Skin epidermis (tissue), 12 donors: ENCODE results near the gene RUNX2.

Experiments
- H3K27ac ChIP-seq, 21 experiments: fragments of 200-600 bp; sonication (generic) in 11 of 21; one replicate each; pipeline ENCODE4 v1.5.0; 2020; ENCODE audit warnings: mild to moderate bottlenecking in 3 of 21, inconsistent platforms in 2 of 21, moderate library complexity in 2 of 21
- H3K4me3 ChIP-seq, 7 experiments: fragments of 200-600 bp; sonication (generic) in 2 of 7; one replicate each; pipeline ENCODE4 v1.5.0; 2020; ENCODE audit warnings: inconsistent platforms in 2 of 7, mild to moderate bottlenecking in 2 of 7, moderate library complexity in 1 of 7

Gene RUNX2

DNA sequence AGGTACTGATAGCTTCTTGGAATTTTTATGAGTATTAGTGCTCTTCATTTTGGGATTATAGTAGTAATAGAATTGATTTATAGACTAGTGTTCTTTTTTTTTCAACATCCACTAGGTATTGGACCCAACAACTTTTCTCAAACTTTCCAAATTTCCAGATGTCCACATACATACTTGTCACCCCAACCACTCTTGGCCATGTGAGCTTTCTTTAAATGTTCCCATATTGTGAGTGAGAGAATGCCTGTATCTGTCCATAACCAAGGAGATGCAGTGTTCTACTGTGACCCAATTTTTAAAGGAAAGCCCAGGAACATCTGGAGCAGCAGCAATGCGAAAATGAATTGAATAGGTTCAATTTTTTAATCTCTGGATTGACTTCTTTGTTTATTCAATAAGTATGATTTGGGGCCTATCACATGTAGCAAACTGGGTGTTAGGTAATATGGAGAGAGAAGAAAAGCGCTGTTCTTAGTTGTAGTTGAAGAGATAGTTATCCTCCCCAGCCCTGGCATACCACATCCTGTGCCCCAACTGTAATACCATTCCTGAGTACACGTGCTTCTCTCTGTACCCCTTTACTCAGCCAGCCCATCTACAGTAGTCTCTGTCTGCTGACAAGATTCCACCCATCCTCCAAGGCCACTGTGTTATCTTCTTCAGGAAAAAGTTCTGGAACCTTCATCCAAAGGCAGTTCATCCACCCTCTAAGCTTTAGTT lies 166.4 kb downstream of the RUNX2 start:
- no peak overlapping the region for H3K4me3 ChIP-seq
- H3K27ac ChIP-seq = peak overlapping the region in 3 of 21 experiments; percentile 8 to 43 (median 38)

DNA sequence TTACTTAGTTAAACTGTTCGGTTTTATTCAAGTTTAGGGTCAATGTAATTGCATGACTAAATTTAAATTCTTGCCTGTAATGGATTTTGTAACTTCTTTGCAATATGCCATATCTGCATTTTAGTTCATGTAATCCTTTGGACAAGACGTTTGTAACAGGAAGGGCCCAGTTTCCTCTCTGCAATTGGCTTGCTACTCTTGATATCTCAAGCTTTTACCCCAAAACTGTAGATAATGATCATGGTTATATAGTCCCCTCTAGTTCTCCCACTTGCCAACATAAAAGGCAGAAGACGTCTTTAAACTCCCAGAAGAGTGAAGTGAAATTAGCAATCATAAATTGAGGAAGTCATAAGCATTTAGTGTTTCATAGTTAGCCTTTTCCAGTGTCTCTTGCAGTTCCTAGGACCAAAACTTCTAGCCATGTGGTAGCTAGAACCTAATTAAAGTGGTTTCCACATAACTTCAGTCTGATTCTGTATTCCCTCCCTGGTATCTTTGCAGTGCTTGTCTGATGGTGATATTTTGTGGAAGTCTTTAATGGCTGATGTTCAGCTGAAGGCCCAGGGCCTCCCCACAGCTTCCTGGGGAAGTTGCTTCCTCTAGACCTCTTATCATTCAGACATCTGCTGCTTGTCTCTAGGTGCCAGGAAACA lies 167.4 kb downstream of the RUNX2 start:
- H3K27ac ChIP-seq = peak overlapping the region in 4 of 21 experiments; percentile 6 to 38 (median 8)
- H3K4me3 ChIP-seq = no peak overlapping the region

DNA sequence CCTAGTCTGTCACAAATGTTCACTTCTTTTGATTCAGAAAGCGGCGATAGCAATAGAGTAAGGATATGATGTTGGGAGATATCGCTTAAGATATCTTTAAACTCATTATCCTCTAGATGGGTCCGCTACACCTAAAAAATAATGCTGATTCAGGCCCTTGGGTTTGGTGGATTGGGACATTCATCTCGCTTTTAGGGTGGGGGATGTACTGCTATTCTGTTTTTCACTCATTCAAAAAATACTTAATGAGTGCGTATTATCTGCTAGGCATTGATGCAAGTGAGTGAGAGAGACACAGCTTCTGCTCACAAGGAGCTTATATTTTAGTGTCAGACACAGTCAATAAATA lies 167.9 kb downstream of the RUNX2 start:
- H3K4me3 ChIP-seq = no peak overlapping the region
- peak overlapping the region in 3 of 21 experiments; percentile 7 to 38 (median 8) for H3K27ac ChIP-seq

DNA sequence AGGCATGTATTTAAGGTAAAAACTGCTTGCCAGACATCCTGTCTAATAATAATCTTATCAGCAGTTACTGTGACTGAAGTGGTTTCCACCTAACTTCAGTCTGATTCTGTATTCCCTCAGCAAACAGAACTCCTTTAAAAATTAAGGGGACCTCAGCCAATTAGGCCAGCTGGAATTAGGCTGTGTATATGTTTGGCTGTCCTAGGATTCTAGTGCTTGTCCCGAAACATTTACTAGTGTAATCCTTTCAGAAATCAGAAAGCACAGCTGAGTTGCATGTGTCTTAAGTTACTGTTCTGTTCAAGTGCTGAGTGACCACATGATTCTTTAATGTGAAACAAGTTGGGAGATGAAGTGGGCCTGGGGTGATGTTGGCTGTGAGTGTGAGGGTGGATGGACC lies 170.5 kb downstream of the RUNX2 start:
- Histone ChIP-seq H3K27ac (no peak overlapping the region), H3K4me3 (no peak overlapping the region)

DNA sequence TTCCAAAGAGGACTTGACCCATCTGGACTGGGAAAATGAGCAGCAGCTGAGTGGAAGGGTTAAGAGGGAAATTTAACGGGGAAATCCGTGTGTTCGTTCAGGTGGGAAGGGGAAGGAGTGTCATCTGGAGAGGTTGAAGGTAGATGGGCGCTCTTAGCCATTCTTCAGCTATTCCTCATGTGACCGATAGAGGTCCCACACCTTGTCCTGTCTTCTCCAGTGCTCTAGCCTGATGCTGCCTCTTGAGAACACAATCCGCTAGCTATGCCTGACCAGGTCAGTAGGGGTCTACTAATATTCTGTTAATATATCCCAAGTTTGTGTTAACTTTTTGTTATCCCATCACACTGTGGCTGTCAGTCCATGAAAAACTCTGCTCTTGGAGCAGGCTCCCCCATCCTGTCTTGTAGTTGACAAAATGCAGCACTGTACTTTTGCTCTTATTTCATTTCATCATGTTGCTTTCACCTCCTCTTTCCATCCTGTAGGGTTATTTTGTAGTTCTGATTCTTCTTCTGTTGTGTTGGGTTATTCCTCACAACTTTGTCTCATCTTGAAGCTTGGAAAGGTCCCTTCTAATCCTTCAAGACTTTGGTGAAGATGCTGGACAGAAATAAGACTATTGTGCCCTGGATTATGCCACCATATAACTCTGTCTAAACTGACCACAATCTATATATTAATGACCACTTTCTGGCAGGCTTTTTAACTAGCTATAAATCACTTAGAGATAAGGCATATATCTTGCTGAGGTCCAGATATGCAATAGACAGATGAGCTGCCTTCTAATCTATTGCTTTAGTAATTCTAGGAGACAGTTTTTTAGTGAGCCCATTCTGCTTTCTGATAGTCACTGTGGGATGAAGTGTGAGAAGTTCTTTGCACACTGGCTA lies 173.0 kb downstream of the RUNX2 start:
- no peak overlapping the region for H3K4me3 ChIP-seq
- no peak overlapping the region for H3K27ac ChIP-seq

DNA sequence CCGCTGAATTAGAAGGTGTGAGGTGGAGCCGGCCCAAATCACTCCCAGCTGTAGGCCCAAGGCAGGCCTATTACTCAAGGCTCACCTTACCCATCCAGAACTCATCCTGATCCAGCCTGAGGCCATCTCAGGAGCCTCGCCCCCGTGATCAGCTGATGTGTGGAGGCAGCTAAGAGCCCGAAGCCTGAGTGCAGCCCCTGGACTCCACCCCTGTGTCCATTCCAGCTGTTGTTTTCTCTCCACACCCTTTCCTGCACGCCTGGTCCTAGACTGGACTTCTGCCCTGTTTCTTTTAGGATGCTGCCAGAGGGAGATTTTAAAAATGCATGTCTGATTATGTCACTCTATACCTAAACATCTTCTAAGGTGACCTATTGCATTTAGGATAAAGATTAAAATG lies 174.3 kb downstream of the RUNX2 start:
- Histone ChIP-seq H3K4me3 (no peak overlapping the region), H3K27ac (no peak overlapping the region)

DNA sequence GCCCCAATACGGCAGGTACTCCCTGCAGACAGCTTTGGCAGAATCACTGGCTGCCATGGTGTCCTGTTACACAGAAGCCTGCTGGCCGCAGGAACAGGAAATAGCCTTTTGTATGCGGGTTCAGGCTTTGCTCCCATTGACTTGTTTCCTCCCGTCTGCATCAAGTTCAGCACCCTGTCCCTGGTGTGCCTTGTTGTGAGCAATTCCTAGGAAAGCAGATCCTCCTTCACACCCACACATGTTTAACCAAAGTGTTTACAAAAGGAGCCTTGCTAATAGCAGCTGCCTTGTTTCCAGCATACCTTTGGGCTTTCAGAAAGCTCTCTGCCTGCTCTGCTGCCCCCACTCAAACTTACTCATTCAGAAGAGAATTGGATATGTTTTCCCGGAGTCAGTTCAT lies 176.8 kb downstream of the RUNX2 start:
- H3K4me3 ChIP-seq = no peak overlapping the region
- peak overlapping the region in 2 of 21 experiments; percentile 7 to 29 for H3K27ac ChIP-seq

DNA sequence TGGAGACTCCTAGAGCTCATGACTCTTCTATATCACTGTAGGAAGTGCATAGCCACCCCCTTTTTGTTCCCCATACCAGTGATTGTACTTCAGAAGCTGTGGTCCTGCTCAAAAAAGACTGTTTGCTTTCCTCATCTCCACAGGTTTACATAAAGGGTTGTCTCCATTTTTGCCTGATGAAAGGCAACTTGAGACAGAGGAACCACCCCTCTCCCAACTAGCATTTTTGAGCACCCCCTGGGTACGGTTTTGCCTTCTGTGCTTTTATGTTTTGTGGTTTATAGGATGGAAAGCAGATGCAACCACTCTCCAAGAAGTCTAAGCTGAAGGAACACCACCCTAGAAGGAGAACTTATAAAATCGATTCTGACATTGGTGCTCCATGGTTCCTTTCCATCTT lies 177.3 kb downstream of the RUNX2 start:
- H3K27ac ChIP-seq = no peak overlapping the region
- no peak overlapping the region for H3K4me3 ChIP-seq

DNA sequence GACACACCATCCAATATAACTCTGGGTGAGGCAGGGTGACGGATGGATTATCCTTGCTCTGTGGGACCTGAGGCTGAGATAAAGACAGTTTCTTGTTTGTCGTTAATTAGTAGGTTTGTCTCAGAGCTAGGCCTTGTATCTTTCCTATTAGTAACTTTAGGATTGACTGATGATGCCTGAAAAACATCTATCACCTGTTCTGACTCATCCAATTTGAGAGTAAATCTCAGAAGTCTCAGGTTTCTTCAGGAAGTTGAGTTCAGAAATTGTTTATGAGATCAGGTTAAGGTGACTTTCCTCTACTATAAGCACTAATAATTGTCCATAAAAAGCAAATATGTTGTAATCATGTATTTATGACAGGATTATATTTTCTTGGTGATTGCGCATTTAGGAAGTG lies 179.1 kb downstream of the RUNX2 start:
- Histone ChIP-seq H3K4me3 (no peak overlapping the region), H3K27ac (no peak overlapping the region)

DNA sequence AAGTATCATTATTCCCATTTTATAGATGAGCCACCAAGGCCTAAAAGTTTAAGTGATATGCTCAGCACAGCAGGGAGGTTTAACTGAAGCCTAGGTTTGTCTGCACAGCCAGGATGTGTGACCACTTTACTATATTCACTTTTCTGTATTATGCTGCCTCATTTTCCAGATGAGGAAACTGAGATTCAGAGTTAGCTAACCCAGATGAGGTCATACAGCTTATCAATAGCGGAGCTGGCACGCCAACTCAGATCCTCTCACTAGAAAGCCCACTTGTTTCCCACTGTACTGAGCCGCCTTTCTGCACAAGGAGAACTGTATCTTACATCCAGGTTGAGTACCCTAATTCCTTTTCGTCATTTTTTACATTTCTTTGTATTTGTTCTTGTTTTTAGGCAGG lies 181.3 kb downstream of the RUNX2 start:
- no peak overlapping the region for H3K27ac ChIP-seq

DNA sequence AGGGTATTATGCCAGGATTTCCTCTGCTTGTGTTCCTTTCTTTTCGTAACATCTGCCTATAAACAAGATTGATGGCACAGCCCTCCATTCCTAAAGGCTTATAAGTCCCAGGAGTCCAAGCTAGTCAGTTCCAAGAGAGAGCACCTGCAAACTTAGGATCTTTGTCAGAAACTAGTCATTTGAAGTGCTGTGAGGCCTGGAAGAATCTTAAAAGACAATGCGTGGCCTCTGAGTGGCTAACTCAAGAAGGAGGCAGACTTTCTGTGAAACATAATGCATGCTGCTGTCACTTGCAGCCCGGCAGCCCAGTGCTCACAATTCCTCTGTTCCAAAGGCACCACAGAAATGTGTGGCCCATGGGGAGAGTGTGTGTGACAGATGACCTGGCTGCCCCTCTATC lies 184.6 kb downstream of the RUNX2 start:
- Histone ChIP-seq H3K4me3 (no peak overlapping the region), H3K27ac (no peak overlapping the region)

More for the DNA sequence above, 181.3 kb downstream of the RUNX2 start:
- no peak overlapping the region for H3K4me3 ChIP-seq

DNA sequence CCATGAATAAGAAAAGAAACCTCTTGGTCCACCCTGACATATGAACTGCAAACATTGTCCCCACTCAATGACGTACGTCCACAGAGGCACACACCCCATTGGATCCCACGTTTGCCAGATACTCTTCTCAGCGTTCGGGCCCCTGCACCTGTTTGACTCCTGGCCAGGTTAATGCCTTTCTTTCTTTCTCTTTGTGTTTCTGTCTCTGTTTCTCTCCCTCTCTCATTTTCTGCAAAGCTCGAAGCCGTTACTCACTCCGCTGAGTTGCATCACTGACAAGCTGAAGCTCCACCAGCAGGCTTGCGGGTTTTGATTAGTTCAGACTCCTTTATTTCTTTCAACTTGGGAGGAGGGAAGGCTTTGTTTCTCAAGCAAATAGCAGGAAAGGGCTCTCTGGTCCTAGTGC lies 185.1 kb downstream of the RUNX2 start:
- Histone ChIP-seq H3K4me3 (no peak overlapping the region), H3K27ac (no peak overlapping the region)

DNA sequence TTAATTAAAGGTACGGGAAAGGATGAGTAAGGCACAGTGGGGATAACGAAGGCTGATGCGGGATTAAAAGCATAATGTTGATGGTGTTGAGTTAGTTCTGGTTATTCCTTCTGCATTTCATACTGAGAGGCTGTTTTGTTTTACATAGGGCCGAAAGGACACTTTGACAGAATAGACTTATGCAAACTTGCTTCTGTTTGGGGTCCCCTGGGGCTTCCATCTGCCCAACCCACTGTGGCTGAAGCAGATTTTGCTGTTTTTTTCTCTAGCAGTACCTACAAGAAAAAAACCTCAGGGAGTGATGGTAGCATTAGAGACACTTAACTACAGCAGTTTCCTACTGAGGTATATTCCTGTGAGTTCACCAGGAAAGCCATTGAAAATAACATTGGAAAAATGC lies 185.7 kb downstream of the RUNX2 start:
- no peak overlapping the region for H3K4me3 ChIP-seq
- no peak overlapping the region for H3K27ac ChIP-seq

DNA sequence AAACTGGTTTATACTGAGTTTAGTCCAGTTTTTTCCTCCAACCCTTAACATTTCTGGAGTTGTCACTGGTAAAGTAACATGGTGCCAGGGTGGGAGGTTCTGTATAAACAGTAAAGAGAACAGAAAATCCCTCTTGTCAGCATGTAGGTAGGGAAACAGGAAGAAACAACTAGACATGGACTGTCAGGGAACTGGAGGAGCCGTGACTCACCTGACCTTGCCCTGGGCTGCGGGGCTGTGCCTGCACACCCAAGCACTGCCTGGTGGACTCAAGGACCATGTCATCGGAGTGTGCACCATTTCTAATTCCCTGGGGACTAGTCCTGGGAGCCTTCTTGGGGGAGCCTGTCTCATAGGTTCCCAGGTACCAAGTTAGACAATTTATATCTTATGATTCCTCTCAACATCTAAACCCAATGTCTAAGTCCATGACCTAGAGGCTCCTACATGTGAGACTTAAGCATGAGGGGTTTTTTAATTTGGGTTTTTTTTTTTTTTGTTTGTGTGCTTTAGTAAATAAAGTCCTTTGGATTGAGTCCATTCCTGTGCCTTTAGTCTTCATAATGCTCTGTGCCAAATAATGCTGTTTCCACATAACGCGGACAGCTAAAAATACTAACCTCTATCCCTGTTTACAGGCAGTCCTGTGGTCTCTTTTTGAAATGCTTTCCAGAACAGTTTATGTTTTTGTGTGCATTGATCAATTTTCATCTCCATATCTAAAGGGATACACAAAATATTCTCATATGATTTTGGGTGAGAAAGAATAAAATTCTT lies 186.5 kb downstream of the RUNX2 start:
- Histone ChIP-seq H3K27ac (no peak overlapping the region), H3K4me3 (no peak overlapping the region)

DNA sequence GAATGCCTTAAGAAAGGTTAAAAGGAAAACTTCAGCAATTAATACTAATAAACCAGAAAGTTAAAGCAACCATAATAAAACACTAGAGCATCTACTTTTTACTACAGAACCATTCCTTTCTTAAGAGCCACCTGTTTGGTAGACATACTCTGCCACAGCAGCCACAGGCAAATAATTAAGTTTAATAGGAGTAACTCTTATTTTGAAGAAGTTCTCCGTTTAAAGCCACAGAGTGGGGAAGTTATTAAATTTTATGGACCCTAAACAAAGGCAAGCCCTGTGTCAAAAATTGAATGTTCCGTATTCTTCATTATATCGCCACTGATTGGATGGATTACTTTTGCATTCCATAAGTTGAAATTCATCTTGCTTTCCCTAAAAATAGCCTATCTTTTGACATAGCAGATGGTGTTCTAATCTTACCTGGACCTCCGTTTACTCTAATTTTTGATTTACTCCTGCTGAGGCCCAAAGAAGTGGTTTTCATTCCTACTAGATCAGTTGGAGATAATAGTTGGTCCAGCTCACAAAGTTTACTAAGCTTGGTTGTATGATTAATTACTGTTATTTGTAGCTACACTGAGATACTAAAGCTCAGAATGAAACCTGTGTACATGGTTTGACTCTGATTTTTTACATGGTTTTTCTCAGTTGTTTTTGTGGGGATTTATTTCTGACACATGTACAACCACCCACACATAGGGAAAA lies 190.0 kb downstream of the RUNX2 start:
- H3K27ac ChIP-seq = no peak overlapping the region
- no peak overlapping the region for H3K4me3 ChIP-seq

DNA sequence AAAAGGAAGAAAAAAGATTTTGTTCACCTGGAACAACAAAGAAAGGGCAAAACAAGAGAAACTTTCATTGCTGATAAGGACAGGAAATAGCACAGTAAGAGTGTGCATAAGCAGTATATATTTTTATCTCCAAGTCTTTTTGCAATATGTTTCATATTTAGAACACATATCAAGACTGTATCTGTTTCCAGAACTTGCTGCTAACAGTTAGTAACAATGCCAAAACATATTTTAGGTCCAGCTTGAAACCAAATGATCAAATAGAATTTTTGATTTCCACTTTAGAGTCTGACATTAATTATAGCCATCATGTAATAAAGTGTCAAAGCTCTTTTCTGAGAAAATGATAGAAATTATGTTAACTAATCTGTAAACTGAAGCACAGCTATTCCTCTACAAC lies 193.1 kb downstream of the RUNX2 start:
- Histone ChIP-seq H3K4me3 (no peak overlapping the region), H3K27ac (no peak overlapping the region)

DNA sequence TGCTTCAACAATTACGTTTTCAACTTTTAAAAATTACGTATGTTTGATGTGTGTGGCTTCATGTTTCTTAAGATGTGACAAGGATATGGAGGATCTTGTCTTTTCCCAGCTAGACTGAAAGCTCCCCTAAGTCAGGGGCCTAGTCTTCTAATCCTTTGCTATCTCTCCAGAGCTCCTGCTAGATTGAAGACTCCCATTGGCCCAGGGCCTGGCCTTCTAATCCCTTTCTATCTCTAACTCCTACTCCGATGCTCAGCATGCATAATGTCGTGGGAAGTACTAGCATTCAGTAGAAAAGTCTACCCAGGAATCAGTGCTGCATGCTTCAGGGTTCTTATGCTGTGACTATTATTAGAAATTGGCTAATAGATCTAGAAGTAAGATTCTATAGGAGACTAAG lies 194.4 kb downstream of the RUNX2 start:
- Histone ChIP-seq H3K27ac (no peak overlapping the region), H3K4me3 (no peak overlapping the region)

DNA sequence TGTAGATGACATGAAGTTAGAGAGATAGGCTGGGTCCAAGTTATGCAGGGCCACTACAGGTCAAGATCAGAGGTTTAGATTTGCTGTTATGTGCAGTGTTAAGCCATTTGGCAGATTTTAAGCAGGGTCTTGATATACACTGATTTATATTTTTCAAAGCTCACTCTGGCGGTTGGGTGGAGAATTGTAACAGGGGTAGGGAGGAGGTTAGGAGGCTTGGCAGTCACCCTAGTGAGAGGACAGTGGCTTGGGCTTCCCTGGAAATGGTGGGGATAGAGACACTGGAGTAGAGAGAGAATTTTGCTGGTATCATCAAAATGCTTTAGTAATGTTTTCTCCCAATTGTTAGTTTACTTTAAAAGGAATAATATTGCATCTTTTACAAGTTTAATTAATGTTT lies 199.1 kb downstream of the RUNX2 start:
- no peak overlapping the region for H3K27ac ChIP-seq
- no peak overlapping the region for H3K4me3 ChIP-seq

DNA sequence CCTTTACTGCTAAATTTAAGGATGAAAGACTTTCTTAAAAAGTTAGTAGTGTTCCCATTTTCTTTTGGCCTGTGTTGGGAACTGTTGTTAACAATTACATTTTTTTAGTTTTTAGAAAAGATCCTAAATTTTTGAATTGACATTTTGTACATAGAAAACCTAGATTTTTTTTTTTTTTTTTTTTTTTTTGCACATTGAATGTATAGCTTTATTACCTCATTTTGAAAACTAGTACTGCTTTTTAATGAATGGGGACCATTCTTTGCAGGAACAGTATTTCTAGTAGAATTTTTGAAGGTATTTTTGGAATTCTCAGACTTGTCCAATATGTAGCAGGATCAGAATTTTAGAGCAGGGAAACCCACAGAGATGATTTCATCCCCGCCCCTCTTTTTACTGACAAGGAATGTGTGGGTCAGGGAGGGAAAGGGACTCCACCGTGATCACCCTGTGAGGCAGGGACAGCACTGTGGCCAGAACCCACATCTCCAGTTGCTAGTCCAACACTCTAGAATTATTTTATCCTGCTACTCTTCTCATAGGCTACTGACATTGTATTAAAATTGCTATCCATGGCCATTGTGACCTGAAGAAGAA lies 204.0 kb downstream of the RUNX2 start:
- peak overlapping the region in 6 of 21 experiments; percentile 18 to 74 (median 56) for H3K27ac ChIP-seq
- H3K4me3 ChIP-seq = no peak overlapping the region
